GM18520 (cell line): ENCODE measurements around the gene PLBD2.

ENCODE experiments used
- ATAC-seq: cut with Tn5 transposase; IDR thresholded peaks from one replicate; pipeline ENCODE4 v1.9.1; 2021; ENCODE audit not compliant: unreplicated experiment

Gene PLBD2

DNA sequence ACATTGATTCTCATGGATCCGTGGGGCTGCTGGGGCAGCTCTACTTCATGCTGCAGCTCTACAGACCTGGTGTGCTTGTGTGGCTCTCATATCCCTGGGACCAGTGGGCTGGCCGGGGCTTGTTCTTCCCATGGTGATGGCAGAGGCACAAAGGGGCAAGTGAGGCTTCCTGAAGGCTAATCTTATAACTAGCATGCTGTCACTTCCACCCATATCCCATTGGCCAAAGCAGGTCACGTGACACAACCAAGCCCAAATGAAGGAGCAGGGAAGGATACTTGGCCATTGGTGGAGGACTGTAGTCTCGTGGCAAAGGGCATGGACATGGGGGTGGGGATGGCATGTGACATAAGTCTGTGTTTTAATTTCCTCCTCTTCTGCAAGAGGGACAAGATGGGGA is 9.9 kb downstream of the PLBD2 start:
- no peak for ATAC-seq

DNA sequence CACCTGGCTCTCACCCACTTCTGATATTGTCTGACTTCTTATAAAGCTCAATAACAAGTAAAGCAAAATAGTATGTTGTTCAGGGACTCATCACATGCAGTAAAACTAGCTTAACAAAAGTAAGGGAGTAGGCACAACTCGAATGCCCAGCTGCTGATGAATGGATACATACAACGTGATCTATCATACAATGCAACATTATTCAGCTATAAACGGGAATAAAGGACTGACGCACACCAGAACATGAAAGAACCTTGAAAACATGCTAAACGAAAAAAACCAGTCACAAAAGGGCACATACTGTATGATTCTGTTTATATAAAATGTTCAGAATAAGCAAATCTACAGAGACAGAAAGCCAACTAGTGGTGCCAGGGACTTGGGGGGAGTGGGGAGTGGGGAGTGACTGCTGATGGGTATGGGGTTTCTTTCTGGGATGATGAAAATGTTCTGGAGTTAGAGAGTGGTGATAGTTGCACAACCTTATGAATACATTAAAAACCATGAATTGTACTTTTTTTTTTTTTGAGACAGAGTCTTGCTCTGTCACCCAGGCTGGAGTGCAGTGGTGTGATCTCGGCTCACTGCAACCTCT is 11.1 kb downstream of the PLBD2 start:
- ATAC-seq, result no peak

- ATAC-seq, result no peak
These were observed 12.7 kb downstream of the PLBD2 start for GRCh38 chr12:113370923-113371682.

- ATAC-seq, result no peak
These were observed 13.4 kb downstream of the PLBD2 start for GRCh38 chr12:113371808-113372207.

GRCh38 chr12:113372371-113372770 is 14.0 kb downstream of the PLBD2 start:
- no peak for ATAC-seq

- ATAC-seq, result no peak
These were observed 15.1 kb downstream of the PLBD2 start for GRCh38 chr12:113373440-113373839.

- no peak for ATAC-seq
These were observed 15.6 kb downstream of the PLBD2 start for GRCh38 chr12:113373969-113374368.

DNA sequence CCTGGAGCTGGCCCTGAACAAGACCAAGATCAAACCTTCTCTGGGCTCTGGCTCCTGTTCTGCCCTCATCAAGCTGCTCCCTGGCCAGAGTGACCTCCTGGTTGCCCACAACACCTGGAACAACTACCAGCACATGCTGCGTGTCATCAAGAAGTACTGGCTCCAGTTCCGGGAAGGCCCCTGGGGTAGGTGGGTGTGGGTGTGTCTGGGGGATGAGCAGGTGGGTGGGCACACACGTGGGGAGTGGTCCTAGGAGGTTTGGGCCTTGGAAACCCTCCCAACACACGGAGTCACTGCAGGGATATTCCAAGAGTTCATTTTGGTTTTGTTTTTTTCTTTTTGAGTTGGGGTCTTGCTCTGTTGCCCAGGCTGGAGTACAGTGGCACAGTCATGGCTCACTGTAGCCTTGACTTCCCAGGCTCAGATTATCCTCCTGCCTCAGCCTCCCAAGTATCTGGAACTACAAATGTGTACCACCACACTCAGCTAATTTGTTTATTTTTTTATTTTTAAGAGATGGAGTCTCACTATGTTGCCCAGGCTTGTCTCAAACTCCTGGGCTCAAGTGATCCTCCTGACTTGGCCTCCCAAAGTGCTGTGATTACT is 16.5 kb downstream of the PLBD2 start:
- no peak for ATAC-seq

- no peak for ATAC-seq
These were observed 19.9 kb downstream of the PLBD2 start for GRCh38 chr12:113378291-113378690.

GRCh38 chr12:113381220-113381619 is 22.8 kb downstream of the PLBD2 start:
- ATAC-seq, result no peak

DNA sequence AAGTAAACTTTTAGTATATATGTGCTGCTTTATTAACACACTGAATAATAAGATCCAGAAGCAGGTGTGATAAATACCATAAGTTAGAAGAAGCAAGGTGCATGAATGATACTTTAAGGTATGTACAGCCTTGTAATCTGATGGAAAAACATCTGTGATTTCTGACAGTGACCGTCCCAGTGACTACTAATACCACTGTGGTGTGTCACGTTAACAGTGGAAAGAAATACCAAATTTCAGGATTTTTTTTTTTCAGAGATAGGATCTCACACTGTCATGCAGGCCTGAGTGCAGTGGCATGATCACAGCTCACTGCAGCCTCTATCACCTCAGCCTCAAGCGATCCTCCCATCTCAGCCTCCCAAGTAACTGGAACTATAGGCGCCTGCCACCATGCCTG is 23.8 kb downstream of the PLBD2 start:
- ATAC-seq, result no peak

DNA sequence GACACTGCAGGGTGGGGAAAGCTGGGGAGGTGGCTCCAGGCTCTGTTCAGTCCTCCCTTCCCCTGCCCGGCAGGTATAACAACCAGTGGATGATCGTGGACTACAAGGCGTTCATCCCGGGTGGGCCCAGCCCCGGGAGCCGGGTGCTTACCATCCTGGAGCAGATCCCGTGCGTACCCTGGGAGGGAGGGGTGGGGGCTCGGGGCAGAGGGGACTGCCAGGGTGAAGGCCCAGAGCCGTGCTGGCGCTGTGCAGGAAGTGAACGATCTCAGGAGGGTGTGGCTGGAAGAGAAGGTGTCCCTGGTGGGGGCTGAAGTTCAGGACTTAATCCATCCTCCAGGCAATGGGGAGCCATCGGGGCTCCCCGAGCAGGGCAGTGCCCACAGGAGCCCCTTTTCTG is 26.4 kb downstream of the PLBD2 start:
- no peak for ATAC-seq

DNA sequence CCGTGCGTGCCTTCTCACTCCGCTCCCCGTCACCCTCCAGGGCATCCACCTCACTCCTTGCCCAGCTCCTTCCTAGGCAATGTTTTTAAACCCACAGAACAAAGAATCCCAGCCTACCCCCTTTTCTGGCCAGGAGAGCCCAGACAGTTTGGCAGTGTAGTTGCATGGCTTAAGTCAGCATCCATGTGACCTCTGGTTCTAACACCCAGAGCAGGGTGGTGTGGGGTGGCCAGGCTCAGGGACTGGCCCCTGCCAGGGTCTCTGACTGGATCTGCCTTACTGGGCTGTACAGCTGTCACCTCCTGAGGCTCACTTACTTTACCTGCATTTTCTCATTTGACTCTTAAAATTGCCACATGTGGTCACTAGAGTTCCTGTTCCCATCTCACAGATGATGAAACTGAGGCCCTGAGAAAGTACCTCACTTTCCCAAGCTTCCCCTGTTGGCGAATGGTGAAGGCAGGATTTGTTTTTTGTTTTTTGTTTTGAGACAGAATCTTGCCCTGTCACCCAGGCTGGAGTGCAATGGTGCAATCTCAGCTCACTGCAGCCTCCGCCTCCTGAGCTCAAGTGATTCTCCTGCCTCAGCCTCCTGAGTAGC is 27.0 kb downstream of the PLBD2 start:
- ATAC-seq, result no peak

DNA sequence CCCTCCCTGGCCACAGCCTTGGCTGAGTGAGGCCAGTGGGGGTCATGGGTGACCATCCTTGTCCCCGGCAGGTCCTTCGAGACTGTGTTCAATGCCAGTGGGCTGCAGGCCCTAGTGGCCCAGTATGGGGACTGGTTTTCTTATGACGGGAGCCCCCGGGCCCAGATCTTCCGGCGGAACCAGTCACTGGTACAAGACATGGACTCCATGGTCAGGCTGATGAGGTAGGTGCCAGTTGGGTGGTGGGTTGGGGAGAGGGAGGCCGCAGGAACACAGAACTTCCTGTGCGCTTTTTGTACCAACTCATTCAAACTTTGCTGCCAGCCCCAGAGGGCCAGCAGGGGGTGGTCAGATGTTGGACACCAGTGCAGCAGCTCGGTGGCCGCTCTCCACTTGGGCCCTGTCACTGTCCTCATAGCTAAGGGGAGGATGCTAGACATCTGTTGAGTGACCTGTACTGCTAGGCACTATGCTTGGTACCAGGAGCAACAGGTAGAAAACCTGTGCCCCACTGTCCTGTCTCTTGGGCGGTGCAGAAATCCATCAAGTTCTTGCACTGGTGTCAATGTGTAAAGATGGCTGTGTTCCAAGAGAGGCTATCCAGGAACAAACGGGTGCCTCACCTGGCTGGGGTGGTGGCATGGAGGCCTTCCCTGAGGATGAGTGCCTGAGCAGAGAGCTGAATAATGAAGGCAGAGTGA is 28.6 kb downstream of the PLBD2 start:
- no peak for ATAC-seq

GRCh38 chr12:113387631-113388030 is 29.2 kb downstream of the PLBD2 start:
- no peak for ATAC-seq

DNA sequence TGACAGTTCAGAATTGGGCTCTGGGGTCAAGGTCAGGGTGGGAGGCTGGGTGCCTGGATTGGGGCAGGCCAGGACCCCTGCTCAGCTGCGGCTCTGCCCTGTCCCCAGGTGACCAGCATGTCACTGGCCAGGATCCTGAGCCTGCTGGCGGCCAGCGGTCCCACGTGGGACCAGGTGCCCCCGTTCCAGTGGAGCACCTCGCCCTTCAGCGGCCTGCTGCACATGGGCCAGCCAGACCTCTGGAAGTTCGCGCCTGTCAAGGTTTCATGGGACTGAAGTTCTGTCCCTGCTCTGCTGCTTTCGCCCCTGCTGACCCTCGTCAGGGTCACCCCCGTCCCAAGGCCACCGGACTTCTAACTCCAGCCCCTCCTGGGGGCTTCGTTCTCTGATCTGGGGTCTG is 30.0 kb downstream of the PLBD2 start:
- ATAC-seq, result no peak

DNA sequence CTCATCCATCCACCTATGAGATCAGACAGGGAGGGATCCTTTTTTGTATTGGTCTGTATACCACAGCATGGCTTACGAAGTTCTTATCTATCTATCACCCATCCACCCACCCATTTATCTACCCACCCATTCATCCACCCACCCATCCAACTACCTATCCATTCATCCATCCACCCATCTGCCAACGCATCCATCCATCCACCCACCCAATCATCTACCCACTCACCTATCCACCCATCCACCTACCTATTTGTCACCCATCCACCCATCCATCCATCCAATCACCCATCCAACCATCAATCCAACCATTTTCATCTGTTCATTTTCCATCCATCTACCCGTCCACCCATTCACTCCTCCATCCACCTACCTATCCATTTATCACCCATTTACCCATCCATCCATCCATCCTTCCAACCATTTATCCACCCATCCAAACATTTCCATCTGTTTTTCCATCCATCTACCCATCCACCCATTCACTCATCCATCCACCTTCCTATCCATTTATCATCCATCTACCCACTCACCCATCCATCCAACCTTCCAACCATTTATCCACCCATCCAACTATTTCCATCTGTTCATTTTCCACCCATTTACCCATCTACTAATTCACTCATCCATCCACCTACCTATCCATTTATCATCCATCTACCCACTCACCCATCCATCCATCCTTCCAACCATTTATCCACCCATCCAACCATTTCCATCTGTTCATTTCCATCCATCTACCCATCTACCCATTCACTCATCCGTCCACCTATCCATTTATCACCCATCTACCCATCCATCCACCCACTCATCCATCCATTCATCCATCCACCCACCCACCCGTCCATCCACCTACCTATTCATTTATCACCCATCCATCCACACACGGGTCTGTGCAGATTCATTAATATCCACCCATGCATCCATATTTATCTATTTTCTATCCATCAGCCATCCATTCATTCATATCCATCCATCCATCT is 32.0 kb downstream of the PLBD2 start:
- no peak for ATAC-seq

GRCh38 chr12:113391145-113391544 is 32.8 kb downstream of the PLBD2 start:
- no peak for ATAC-seq

- ATAC-seq, result no peak
These were observed 33.4 kb downstream of the PLBD2 start for GRCh38 chr12:113391650-113392337.

DNA sequence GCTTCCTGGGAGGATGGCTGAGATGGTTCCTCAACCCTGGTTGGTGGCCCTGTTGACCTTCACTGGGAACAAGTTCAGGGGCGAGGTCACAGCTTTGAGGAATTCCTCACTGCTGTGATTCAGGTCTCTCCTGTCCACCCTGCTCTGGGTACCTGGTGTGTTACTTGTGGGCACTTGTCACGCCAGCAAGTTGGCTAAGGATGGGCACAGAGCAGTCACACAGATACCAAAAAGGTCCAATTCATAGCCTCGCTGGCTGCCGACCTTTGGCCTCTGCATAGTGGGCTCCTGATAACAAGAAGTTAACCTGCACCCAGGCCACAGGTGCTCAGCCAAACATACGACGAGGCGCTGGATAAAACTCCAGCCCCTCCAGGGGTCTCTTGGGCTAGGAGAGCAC is 34.1 kb downstream of the PLBD2 start:
- no peak for ATAC-seq
